G401.6 (cell line): Measurements from ENCODE around the gene GPSM1.

ENCODE experiments used
- FAIRE-seq: peaks from 2 replicates; lab custom pipeline; 2012; peaks lifted over from hg19 to GRCh38; lab: Jason Lieb, UNC

The GPSM1 gene

DNA sequence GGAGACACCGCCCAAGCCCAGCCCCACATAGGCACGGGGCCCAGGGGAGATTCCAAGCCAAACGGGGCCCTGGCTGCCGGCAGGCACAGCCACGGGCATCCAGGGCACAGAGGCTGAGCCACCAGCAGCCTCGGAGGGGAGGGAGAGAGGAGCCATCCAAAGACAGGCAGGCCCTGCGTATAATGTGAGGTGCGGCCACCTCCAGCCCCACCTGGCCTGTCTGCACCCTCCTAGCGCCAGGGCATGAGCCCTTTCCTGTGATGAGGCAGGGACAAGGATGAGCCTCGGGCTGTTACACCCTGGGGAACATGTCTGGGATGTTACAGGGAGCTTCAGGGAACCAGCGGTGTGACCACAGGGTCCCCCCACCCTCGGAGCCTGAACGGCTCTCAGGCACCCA lies 22.4 kb upstream of the GPSM1 start:
- no peak for FAIRE-seq

GRCh38 chr9:136305804-136306203 lies 21.5 kb upstream of the GPSM1 start:
- FAIRE-seq = no peak

GRCh38 chr9:136306211-136307208 lies 20.8 kb upstream of the GPSM1 start:
- FAIRE-seq = no peak

DNA sequence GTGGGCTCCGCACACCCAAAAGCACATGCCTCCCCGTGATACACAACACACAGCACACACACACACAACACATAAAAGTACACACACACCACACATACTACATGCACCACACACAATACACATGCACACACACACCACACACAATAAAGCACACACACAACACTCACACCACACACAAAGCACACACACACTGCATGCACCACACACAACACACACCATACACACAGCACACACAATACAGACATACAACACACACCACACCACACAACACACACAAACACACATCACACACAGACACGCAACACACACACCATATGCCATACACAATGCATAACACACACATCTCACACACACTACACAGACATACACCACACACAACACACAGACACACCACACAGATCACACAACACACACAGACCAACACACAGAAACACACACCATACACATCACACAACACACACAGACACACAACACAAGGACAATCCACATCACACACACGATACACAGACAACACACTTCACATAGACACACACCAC lies 20.1 kb upstream of the GPSM1 start:
- FAIRE-seq = no peak

DNA sequence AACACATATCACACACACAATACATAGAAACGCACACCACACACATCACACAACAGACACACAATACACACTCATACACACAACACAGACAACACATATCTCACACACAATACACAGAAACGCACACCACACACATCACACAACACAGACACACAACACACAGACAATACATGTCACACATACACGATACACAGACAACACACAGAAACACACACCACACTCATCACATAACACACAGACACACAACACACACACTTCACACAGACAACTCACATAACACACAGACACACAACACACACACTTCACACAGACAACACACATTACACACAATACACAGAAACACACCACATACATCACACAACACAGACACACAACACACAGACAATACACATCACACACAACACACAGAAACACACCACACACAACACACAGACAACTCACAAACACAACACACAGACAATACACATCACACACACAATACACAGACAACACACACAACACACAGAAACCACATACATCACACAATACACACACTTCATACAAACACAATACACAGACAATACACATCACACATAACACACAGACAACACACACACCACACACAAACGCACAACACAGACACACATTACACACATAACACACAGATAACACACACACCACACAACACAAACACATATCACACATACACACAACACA lies 19.2 kb upstream of the GPSM1 start:
- no peak for FAIRE-seq

- no peak for FAIRE-seq
Measured at GRCh38 chr9:136308702-136309053, 18.7 kb upstream of the GPSM1 start.

- no peak for FAIRE-seq
Measured at GRCh38 chr9:136309101-136309801, 18.1 kb upstream of the GPSM1 start.

DNA sequence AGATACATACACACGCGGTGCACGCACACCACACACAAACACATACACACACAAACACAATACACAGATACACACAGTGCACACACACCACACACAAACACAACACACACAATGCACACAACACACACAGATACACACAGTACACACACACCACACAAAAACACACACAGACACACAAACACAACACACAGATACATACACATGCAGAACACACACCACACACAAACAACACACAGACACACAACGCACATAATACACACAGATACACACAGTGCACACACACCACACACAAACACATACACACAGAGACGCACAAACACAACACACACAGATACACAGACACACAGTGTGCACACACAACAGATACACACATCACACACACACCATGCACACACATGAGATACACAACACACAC lies 17.5 kb upstream of the GPSM1 start:
- no peak for FAIRE-seq

DNA sequence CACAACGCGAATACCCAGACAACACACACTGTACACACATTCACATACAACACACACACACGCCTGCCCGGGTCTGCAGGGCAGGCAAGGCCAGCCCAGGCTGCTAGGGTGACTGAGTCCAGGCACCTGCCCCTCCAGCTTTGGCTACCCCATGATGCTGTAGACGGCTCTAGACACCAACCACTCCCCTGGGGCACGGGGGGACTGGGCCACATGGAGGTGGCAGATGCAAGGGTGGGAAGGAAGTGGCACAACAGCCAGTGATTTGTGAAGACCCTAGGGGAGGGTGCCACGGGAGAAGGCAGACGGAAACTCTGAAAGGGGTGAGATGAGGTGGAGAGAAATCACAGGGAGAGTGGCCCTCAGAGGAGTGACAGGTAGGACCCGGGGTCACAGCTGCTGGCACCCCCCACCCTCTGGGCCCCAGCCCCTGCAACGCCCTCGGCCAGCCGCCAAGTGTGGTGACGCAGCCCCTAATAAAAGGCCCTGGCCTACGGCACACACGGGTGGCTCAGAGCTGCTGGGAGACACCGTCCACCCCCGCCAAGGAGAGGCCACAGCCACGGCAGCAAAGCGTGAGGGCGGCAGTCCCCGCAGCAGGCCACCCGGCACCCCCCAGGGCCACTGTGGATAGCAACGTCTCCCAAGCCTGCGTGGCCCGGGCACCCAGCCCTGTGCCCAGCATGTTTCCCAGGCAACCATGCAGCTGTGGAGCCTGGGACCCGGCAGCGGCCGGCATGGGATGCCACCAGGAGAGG lies 16.9 kb upstream of the GPSM1 start:
- FAIRE-seq = no peak

DNA sequence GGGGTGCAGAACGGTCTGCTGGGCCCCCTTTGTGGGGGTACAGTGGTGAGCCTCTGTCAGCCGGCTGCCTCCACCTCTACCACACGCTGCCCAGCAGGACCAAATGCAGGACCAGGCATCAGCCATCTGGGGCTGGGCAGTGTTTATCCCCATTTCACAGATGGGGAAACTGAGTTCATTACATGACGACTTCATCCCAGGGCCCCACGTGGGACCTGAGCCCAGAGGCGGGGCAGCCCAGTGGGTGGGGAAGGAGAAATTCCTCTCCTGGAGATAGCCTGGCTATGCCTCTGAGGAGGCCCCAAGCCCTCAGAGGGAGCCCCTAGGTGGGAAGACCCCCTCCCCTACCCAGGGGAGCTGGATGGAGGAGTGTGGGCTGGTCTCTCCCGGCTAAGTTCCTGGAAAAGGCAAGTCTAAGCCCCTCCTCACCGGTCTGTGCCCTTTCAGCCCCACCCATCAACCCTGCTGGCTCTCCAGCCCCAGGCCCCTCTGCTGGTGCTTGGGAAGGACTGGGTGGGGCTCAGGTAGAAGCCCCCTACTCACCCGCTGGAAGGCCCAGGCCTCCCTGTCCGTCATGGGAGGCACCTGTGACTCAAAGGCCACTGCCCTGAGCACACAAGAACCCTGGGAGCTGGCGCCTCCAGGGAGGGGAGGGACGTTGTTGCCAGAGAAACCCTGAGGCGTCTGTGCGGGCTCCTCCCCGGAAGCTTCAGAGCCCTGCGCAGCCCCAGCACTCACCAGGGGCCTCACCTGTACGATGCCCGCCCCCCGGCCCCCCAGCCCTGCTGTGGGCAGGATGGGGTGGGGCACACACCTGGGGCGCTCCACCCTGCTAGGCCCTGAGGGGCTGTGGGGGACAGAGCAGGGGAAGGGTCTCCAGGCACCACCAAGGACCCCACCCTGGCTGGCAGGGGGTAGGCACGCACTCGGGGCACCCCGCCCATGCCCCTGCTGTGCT lies 16.0 kb upstream of the GPSM1 start:
- no peak for FAIRE-seq

DNA sequence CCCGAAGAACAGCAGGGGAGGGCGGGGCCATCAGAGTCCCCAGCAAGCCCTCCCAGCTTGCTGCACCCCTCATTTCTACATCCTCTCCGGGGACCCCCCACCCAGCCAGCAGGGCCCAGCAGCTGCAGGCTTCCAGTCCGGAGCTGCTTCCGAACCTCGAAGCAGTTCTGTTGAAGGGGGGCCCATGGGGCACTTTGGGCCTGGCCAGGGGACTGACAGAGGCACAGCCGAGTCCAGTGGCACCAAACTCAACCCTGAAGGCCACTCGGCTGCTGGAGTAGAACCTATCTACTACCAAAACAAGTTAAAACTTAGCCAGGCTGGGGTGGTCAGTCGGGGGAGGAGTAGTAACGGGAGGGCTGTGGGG lies 15.3 kb upstream of the GPSM1 start:
- no peak for FAIRE-seq

- no peak for FAIRE-seq
Measured at GRCh38 chr9:136312436-136312835, 14.9 kb upstream of the GPSM1 start.

DNA sequence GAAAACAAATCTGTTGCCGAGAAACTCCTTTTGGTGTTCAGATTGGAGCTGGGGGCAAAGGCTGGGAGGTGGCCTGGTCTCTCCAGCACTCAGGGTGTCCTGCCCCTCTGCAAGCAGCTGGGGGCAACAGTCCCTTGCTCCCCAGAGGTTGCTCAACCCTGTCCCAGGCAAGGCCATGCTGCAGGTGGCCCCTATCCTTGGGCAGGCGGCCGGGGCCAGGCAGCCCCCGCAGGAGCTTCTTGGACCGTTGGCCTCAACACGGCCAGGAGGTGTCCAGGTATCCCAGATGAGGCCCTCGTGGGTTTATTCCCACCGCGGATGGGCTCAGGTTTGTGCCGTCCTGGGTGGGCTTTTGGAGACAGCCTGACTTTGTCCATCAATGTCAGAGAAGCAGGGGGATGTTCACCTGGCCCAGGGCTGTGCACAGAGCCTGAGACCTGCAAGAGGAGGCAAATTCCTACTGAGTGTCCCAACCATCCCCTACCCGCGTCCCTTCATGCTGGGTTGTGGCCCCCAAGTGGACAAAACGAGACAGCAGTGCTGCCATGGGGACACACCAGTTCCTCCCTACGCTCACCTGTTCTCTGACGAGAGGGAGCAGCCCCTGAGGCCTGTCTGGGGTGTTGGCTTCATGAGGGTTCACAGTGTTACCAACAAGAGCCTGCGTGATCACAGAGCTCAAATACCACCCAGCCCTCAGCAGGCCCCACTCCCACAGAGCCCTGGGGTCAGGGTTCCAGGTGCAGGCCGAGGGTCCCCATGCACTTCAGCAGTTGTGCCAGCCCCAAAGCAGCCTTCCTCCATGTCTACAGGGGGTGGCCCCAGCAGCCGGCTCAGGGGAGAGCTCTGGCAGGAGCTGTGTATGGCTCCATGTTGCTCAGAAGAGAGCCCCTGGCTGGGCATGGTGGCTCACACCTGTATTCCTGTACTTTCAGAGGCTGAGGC lies 14.0 kb upstream of the GPSM1 start:
- FAIRE-seq = no peak

GRCh38 chr9:136314056-136314416 lies 13.3 kb upstream of the GPSM1 start:
- FAIRE-seq = no peak

DNA sequence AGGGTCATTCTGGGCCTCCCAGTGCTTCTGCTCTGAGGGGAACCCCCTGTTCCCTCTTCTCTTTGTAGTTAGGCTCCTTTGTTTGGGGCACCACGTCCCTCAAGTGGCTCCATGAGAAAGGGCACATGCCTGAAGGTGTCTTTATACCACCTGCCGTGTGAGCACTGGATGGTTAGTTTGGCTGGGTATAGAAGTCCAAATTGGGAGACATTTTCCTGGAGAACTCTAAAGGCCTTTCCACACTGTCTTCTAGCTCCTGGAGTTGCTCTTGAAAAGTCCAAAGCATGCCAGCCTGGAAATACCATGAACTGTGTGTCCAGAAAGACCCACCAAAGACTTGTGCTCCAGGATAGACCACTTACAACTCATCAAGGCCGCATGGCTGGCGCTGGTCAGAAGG lies 12.4 kb upstream of the GPSM1 start:
- no peak for FAIRE-seq

DNA sequence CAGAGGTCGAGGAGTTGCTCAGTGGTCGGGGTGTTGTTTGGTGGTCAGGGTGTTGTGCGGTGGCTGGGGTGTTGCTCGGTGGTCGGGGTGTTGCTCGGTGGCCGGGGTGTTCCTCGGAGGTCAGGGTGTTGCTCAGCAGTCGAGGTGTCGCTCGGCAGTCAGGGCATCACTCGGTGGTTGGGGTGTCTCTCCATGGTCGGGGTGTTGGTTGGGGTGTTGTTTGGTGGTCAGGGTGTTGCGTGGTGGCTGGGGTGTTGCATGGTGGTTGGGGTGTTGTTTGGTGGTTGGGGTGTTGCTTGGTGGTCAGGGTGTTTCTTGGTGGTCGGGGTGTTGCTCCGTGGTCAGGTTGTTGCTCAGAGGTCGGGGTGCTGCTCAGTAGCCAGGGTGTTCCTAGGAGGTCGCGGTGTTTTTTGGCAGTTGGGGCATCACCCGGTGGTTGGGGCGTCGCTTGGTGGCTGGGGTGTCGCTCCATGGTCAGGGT lies 11.0 kb upstream of the GPSM1 start:
- FAIRE-seq = no peak

DNA sequence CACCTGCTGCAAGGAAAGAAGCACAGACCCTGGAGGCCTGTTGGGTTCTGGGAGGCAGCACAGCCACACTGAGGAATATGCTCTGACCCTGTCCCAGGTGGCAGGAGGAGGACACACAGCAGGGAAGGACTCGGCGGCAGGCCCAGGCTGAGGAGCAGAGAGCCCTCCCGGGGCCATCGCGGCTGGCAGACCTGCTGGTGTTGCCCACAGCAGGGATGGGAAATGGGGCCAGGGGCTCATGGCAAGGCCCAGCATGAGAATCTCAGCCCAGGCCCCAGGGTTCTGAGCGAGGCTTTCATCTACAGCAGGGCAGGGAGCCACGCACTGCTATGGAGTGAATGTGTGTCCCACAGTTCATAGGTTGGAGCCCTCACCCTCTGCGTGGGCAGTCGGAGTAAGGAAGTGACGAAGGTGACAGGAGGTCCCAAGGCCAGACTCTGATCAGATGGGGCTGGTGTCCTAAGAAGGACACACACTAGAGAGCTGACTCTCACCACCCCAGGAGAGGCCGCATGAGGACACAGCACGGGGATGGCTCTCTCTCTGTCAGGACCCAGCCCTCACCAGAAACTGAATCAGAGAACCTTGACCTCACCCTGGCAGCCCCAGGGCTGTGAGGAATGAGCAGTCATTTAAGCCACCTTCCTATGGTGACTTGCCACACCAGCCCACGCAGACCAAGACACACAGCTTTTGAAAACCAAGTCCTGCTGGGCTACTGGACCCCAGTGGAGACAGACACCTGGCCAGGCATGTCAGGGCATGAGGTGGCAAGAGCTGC lies 10.3 kb upstream of the GPSM1 start:
- no peak for FAIRE-seq

- no peak for FAIRE-seq
Measured at GRCh38 chr9:136317695-136318094, 9.6 kb upstream of the GPSM1 start.
